ENCODE measurements around the gene IAH1.

The IAH1 gene

DNA sequence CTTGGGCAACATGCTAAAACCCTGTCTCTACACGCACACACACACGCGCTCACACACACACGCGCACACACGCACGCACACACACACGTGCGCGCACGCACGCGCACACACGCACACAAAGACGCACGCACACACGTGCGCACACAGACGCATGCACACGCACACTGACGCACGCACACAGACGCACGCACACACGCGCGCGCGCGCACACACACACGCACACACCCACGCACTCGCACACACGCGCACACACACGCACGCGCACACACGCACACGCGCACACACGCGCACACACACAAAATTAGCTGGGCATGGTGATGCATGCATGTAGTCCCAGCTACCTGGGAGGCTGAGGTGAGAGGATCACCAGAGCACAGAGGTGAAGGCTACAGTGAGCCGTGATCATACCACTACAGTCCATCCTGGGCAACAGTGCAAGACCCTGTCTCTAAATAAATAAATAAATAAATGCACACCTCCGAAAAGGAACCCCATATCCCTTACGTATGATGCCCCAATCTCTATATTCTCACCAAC lies 8.1 kb upstream of the IAH1 start:
- TF ChIP-seq, protein P1, sequence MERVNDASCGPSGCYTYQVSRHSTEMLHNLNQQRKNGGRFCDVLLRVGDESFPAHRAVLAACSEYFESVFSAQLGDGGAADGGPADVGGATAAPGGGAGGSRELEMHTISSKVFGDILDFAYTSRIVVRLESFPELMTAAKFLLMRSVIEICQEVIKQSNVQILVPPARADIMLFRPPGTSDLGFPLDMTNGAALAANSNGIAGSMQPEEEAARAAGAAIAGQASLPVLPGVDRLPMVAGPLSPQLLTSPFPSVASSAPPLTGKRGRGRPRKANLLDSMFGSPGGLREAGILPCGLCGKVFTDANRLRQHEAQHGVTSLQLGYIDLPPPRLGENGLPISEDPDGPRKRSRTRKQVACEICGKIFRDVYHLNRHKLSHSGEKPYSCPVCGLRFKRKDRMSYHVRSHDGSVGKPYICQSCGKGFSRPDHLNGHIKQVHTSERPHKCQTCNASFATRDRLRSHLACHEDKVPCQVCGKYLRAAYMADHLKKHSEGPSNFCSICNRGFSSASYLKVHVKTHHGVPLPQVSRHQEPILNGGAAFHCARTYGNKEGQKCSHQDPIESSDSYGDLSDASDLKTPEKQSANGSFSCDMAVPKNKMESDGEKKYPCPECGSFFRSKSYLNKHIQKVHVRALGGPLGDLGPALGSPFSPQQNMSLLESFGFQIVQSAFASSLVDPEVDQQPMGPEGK (CRISPR knock-in tag; IDR thresholded peaks at IDR 0.05; ENCODE audit: borderline replicate concordance): no peak
- TF ChIP-seq CSDC2 (CRISPR knock-in tag; IDR thresholded peaks at IDR 0.05) (no peak), SNAI2 (CRISPR knock-in tag; IDR thresholded peaks at IDR 0.05) (no peak), OSR1 (CRISPR knock-in tag; IDR thresholded peaks at IDR 0.05) (no peak), ZFP30 (CRISPR knock-in tag; IDR thresholded peaks at IDR 0.05) (no peak), ZNF565 (CRISPR knock-in tag; conservative IDR thresholded peaks at IDR 0.05; ENCODE audit: low read depth) (no peak), PPARA (CRISPR knock-in tag; IDR thresholded peaks at IDR 0.05; ENCODE audit: borderline replicate concordance) (no peak), ZC3H10 (CRISPR knock-in tag; IDR thresholded peaks at IDR 0.05) (no peak), BACH2 (CRISPR knock-in tag; IDR thresholded peaks at IDR 0.05; ENCODE audit: borderline replicate concordance) (no peak), GLIS3 (CRISPR knock-in tag; IDR thresholded peaks at IDR 0.05) (no peak), ISL1 (CRISPR knock-in tag; IDR thresholded peaks at IDR 0.05) (no peak), ESRRG (CRISPR knock-in tag; IDR thresholded peaks at IDR 0.05) (no peak), ZNF70 (CRISPR knock-in tag; IDR thresholded peaks at IDR 0.05) (no peak), RARB (CRISPR knock-in tag; IDR thresholded peaks at IDR 0.05) (no peak), TCF4 (CRISPR knock-in tag; IDR thresholded peaks at IDR 0.05; ENCODE audit: borderline replicate concordance) (no peak), ARNTL (CRISPR knock-in tag; IDR thresholded peaks at IDR 0.05; ENCODE audit: borderline replicate concordance, low read depth) (no peak)
- TF ChIP-seq, protein P2, sequence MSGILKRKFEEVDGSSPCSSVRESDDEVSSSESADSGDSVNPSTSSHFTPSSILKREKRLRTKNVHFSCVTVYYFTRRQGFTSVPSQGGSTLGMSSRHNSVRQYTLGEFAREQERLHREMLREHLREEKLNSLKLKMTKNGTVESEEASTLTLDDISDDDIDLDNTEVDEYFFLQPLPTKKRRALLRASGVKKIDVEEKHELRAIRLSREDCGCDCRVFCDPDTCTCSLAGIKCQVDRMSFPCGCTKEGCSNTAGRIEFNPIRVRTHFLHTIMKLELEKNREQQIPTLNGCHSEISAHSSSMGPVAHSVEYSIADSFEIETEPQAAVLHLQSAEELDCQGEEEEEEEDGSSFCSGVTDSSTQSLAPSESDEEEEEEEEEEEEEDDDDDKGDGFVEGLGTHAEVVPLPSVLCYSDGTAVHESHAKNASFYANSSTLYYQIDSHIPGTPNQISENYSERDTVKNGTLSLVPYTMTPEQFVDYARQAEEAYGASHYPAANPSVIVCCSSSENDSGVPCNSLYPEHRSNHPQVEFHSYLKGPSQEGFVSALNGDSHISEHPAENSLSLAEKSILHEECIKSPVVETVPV (CRISPR knock-in tag; IDR thresholded peaks at IDR 0.05): no peak
- TF ChIP-seq, protein P3, sequence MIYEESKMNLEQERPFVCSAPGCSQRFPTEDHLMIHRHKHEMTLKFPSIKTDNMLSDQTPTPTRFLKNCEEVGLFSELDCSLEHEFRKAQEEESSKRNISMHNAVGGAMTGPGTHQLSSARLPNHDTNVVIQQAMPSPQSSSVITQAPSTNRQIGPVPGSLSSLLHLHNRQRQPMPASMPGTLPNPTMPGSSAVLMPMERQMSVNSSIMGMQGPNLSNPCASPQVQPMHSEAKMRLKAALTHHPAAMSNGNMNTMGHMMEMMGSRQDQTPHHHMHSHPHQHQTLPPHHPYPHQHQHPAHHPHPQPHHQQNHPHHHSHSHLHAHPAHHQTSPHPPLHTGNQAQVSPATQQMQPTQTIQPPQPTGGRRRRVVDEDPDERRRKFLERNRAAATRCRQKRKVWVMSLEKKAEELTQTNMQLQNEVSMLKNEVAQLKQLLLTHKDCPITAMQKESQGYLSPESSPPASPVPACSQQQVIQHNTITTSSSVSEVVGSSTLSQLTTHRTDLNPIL (CRISPR knock-in tag; IDR thresholded peaks at IDR 0.05; ENCODE audit: low read depth): no peak
- TF ChIP-seq, protein P4, sequence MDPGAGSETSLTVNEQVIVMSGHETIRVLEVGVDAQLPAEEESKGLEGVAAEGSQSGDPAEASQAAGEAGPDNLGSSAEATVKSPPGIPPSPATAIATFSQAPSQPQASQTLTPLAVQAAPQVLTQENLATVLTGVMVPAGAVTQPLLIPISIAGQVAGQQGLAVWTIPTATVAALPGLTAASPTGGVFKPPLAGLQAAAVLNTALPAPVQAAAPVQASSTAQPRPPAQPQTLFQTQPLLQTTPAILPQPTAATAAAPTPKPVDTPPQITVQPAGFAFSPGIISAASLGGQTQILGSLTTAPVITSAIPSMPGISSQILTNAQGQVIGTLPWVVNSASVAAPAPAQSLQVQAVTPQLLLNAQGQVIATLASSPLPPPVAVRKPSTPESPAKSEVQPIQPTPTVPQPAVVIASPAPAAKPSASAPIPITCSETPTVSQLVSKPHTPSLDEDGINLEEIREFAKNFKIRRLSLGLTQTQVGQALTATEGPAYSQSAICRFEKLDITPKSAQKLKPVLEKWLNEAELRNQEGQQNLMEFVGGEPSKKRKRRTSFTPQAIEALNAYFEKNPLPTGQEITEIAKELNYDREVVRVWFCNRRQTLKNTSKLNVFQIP (CRISPR knock-in tag; IDR thresholded peaks at IDR 0.05; ENCODE audit: borderline replicate concordance, low read depth): no peak
- ATAC-seq: no peak

DNA sequence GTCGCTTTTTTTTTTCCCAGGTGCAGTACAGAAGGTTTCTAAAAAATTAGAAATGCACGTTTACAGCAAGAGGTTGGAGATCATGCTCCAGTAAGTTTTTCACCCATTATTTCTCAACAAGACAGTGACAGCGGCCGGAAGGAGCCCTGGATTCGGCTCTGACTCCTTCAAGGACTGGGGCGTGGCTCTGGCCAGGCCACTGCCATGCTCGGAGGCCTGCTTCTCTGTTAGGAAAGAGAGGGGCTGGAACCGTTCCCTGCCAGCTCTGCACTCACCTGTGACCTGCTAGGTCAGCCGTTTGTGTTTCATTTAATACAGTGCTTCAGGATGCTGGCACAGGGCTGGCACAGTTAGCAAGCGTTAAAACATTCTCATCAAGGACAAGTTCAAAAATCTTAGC lies 6.7 kb upstream of the IAH1 start:
- no peak for TF ChIP-seq SNAI2 (CRISPR knock-in tag; IDR thresholded peaks at IDR 0.05)
- no peak for TF ChIP-seq ARNTL (CRISPR knock-in tag; IDR thresholded peaks at IDR 0.05; ENCODE audit: borderline replicate concordance, low read depth)
- no peak for TF ChIP-seq ESRRG (CRISPR knock-in tag; IDR thresholded peaks at IDR 0.05)
- TF ChIP-seq ZC3H10 (CRISPR knock-in tag; IDR thresholded peaks at IDR 0.05): no peak
- TF ChIP-seq, protein P4 (CRISPR knock-in tag; IDR thresholded peaks at IDR 0.05; ENCODE audit: borderline replicate concordance, low read depth): no peak
- TF ChIP-seq TOX (CRISPR knock-in tag; IDR thresholded peaks at IDR 0.05; ENCODE audit: borderline replicate concordance): no peak
- no peak for TF ChIP-seq ZFP30 (CRISPR knock-in tag; IDR thresholded peaks at IDR 0.05)
- TF ChIP-seq CSDC2 (CRISPR knock-in tag; IDR thresholded peaks at IDR 0.05): no peak
- no peak for TF ChIP-seq ISL1 (CRISPR knock-in tag; IDR thresholded peaks at IDR 0.05)
- no peak for TF ChIP-seq ZNF8 (CRISPR knock-in tag; IDR thresholded peaks at IDR 0.05)
- TF ChIP-seq BACH2 (CRISPR knock-in tag; IDR thresholded peaks at IDR 0.05; ENCODE audit: borderline replicate concordance): no peak
- TF ChIP-seq, protein P5, sequence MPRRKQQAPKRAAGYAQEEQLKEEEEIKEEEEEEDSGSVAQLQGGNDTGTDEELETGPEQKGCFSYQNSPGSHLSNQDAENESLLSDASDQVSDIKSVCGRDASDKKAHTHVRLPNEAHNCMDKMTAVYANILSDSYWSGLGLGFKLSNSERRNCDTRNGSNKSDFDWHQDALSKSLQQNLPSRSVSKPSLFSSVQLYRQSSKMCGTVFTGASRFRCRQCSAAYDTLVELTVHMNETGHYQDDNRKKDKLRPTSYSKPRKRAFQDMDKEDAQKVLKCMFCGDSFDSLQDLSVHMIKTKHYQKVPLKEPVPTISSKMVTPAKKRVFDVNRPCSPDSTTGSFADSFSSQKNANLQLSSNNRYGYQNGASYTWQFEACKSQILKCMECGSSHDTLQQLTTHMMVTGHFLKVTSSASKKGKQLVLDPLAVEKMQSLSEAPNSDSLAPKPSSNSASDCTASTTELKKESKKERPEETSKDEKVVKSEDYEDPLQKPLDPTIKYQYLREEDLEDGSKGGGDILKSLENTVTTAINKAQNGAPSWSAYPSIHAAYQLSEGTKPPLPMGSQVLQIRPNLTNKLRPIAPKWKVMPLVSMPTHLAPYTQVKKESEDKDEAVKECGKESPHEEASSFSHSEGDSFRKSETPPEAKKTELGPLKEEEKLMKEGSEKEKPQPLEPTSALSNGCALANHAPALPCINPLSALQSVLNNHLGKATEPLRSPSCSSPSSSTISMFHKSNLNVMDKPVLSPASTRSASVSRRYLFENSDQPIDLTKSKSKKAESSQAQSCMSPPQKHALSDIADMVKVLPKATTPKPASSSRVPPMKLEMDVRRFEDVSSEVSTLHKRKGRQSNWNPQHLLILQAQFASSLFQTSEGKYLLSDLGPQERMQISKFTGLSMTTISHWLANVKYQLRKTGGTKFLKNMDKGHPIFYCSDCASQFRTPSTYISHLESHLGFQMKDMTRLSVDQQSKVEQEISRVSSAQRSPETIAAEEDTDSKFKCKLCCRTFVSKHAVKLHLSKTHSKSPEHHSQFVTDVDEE (CRISPR knock-in tag; IDR thresholded peaks at IDR 0.05): no peak
- no peak for TF ChIP-seq GLIS3 (CRISPR knock-in tag; IDR thresholded peaks at IDR 0.05)
- no peak for TF ChIP-seq RARB (CRISPR knock-in tag; IDR thresholded peaks at IDR 0.05)
- TF ChIP-seq, protein P1 (CRISPR knock-in tag; IDR thresholded peaks at IDR 0.05; ENCODE audit: borderline replicate concordance): no peak
- no peak for TF ChIP-seq ZNF565 (CRISPR knock-in tag; conservative IDR thresholded peaks at IDR 0.05; ENCODE audit: low read depth)
- no peak for TF ChIP-seq TCF4 (CRISPR knock-in tag; IDR thresholded peaks at IDR 0.05; ENCODE audit: borderline replicate concordance)
- TF ChIP-seq, protein P2 (CRISPR knock-in tag; IDR thresholded peaks at IDR 0.05): no peak
- no peak for ATAC-seq

Data from SK-N-SH treated with all-trans-retinoic acid at 6 μM for 48 hours (cell line).